Fibroblast of mammary gland (primary cell): ENCODE results near the gene TMEM247.
"Not testable (repeated sequence)": the region's sequence is repeated elsewhere in the genome, so short reads cannot be mapped to it uniquely, and the experiment has no call there.

Experiments
- DNase-seq: peaks from one replicate; pipeline ENCODE4 v3.0.0-alpha.2; 2010; ENCODE audit warnings: low read depth
- H3K4me3 ChIP-seq: 2 replicates; pipeline ENCODE4 v1.5.1; 2011; ENCODE audit warnings: low read depth, mild to moderate bottlenecking, low read length, moderate library complexity; ENCODE audit not compliant: control insufficient read depth
- CTCF ChIP-seq: conservative IDR thresholded peaks from 2 replicates; pipeline ENCODE4 v1.5.1; 2011; ENCODE audit warnings: low read depth, low read length, inconsistent platforms; ENCODE audit not compliant: control insufficient read depth, insufficient read depth

Gene TMEM247

DNA sequence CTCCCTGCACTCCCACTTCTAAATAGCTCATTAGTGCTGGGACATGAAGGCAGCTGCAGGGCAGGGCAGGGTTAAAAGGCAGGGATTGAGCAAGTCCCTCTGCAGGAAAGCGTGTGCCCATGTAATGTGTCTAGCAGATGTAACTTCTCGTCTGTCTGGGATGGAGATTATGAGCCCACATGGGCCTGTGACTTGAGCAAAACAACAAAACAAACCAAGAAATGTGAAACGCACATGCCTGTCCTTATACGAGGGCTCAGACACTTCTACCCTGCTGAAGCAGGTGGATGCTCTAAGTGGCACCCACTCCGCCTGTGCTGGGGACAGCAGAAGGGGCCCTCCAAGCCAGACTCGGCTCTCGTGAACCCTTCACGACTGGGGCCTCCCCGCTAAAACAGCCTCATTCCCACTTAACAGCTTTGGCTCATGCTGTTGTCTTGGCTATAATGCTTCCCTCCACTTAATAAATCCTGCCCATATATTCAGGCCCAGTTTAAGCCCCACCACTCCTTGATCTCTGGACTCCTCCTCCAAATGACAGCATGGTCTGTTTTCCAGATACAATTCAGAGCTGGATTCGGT, 40.9 kb downstream of the TMEM247 start:
- DNase-seq: no peak
- TF ChIP-seq CTCF: no peak
- no peak overlapping the region for H3K4me3 ChIP-seq

DNA sequence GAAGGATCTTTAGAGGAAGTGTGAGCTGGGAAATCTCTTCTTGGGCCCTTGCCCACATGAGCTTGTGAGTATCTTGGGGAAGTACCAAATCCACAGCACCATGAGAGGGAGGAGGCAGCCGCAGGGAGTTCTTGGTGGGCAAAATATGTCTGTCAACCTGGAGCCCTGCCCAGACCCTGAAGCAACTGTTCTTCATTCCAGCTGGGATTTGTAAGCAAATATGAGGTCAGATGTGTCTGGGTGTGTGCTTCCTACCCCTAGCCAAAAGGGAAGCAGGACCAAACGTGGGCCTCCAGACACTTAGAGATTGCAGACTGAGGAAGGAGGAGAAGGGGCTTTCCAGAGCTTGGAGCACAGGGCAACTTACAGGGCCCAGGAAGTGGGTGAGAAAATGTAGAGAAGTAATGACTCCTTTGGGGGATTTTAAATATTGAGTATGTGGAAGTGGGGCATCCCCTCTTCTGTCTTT, 41.9 kb downstream of the TMEM247 start:
- peak; percentile 78 for DNase-seq
- TF ChIP-seq CTCF: no peak
- no peak overlapping the region for H3K4me3 ChIP-seq

DNA sequence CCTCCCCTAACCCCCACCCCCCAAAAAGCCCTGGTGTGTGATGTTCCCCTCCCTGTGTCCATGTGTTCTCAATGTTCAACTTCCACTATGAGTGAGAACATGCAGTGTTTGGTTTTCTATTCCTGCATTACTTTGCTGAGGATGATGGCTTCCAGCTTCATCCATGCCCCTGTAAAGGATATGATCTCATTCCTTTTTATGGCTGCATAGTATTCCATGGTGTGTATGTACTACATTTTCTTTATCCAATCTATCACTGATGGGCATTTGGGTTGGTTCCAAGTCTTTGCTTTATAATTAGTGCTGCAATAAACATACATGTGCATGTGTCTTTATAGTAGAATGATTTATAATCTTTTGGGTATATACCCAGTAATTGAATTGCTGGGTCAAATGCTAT, 43.0 kb downstream of the TMEM247 start:
- not testable (repeated sequence) for DNase-seq, H3K4me3 ChIP-seq

DNA sequence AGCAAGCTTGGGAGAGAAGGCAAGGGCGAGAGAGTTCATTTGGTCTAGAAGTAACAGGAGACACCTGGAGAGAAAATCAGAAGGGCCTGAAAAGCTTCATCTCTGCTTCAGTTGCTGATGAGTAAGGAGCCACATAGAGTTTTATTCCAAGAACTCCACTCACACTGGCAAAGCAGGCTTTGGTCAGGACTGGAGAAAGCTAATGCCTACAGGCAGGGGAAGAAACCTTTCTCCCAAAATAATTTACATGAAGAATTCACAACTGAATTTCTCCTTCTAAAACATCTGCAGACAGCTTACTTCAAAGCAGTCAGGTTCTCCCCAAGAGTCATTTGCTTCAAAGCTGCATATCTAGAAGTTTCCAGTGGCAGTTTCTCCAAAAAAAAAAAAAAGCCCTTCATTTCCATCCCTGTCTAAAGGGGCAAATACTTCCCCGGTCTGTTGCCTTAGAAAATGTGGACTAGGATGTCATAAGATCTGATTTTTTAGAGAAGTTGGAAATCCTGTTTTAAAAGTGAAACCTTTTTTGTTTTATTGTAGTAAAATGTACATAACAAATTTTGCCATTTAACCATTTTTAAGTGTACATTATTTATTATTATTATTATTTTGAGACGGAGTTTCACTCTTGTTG, 46.3 kb downstream of the TMEM247 start:
- no peak for TF ChIP-seq CTCF
- no peak for DNase-seq
- no peak overlapping the region for H3K4me3 ChIP-seq

GRCh38 chr2:46528880-46529279, 49.5 kb downstream of the TMEM247 start:
- no peak for TF ChIP-seq CTCF
- DNase-seq: no peak
- no peak overlapping the region for H3K4me3 ChIP-seq

- no peak for DNase-seq
- H3K4me3 ChIP-seq: no peak overlapping the region
- no peak for TF ChIP-seq CTCF
These were observed 51.3 kb downstream of the TMEM247 start for GRCh38 chr2:46530639-46531038.

- no peak for DNase-seq
- TF ChIP-seq CTCF: no peak
- H3K4me3 ChIP-seq: no peak overlapping the region
These were observed 52.5 kb downstream of the TMEM247 start for GRCh38 chr2:46531863-46532262.
